Inflammatory macrophage treated with lipopolysaccharide for 4 hours (primary cell): ENCODE results near the gene GNG2.

Experiments used
- DNase-seq: peaks from one replicate; pipeline ENCODE4 v3.0.0-alpha.2; 2020

The GNG2 gene

GRCh38 chr14:52000019-52000582, 139.7 kb downstream of the GNG2 start:
- DNase-seq, result no peak

DNA sequence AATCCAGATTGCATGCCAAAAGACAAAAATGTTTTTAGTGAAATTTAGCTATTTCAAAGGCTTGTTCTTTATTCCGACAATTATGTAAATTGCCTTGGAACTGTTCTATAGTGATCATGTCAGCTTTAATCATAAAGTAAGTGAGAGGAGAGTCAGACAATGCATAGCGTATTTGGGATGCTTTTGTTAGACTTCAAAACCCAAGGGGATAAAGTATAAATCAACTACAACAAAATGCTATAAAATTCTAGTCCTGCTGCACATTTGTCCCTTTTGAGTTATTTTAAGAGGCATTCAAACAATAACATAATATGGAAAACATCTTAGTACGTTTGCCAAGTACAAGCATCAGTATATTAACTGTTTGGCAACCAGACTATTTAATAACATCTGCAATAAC, 140.3 kb downstream of the GNG2 start:
- DNase-seq, result no peak

DNA sequence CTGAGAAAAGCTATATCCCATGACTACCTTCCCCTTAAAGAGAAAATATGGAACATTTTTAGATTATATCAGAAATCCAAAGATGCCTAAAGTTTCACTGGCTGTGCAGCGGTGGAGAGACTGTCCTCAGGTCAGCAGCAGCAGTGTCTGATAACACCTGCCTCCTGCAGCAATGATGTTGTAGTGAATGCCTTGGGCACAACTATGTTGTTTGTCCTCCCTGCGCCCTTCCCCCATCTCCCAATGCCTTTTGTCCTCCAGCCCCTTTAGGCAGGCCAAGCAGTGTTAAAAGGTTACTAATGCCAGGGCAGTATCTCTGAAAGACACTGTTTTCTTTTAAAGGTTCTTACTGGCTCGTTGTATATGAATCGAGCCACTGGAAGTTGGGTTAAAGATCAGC, 142.1 kb downstream of the GNG2 start:
- DNase-seq, result no peak

- DNase-seq, result no peak
Observed at GRCh38 chr14:52003324-52003723, 142.9 kb downstream of the GNG2 start.

DNA sequence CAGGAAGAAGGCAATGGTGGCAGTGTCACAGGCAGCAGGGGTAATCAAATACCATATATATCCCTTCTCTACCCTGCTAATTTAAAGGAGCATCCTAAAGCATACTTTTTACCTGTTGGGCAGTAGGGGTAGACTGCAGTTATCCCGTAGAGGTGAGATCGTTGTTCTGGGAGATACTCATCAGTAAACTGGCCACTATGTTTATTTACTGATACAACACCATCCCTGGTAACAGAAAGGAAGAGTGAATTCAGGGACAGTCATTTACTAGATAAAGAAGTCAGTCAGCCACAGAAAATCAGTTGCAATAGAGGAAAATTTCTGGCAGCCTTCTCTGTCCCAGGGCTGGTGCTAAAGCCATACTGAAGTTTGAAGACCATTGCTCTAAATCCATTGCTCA, 145.2 kb downstream of the GNG2 start:
- no peak for DNase-seq

GRCh38 chr14:52006361-52006760, 145.9 kb downstream of the GNG2 start:
- DNase-seq, result no peak

GRCh38 chr14:52007211-52007610, 146.8 kb downstream of the GNG2 start:
- no peak for DNase-seq

DNA sequence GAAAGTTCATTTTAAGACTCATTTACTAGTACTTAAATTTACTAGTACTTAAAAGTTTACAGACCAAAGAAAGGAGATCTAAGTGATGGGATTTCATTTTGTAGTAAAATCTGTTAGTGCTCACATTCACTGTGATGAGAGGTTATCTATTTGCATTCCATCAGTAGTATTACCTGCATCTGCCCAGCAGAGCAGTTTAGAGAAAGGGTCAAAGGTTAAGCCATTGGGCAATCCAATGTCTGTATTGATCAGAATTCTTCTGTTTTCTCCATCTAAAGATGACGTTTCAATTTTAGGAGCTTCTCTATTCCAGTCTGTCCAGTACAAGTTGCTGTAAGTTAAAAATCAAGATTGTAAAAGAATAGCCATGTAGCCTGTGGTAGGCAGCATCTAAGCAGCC, 147.2 kb downstream of the GNG2 start:
- DNase-seq, result no peak

GRCh38 chr14:52008136-52008535, 147.7 kb downstream of the GNG2 start:
- DNase-seq, result no peak

- DNase-seq, result no peak
Observed at GRCh38 chr14:52010173-52010693, 149.8 kb downstream of the GNG2 start.

DNA sequence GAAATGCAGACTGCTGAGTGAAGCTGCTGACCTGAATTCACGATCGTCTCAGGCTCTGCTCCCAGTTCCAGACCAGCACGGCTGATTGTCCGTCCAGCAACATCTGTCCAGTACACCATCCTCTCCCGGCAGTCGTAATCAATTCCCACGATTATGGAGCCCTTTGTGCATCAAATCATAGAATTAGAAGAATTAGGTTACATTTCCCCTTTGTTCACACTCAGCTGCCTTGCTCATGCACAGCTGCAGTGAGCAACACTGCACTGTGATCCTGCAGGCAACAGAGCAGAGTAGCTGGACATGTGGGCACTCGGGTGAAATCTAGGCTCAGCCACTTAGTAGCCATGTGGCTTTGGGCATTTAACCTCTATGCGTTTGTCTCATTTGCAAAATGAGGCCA, 151.1 kb downstream of the GNG2 start:
- no peak for DNase-seq

DNA sequence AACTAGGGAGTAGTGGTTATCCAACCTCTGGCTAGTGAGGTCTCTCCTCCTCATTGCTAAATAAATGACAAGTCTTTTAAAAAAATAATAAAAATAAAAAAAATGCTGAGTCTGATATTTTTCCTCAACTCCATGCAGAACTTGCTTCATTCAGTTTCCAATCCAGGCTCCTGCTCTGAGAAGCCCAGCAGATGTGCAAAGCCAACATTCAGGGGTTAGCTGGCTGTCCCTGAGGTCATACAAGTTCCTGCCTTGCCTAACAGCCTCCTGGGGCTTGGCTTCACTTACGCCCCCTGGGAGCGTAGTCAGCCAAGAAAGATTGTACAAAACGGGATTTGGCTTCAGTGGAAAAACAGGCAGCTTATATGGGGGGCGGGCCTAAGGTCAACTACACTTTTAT, 152.2 kb downstream of the GNG2 start:
- DNase-seq, result peak; percentile 8

GRCh38 chr14:52013984-52014600, 153.7 kb downstream of the GNG2 start:
- DNase-seq, result no peak

DNA sequence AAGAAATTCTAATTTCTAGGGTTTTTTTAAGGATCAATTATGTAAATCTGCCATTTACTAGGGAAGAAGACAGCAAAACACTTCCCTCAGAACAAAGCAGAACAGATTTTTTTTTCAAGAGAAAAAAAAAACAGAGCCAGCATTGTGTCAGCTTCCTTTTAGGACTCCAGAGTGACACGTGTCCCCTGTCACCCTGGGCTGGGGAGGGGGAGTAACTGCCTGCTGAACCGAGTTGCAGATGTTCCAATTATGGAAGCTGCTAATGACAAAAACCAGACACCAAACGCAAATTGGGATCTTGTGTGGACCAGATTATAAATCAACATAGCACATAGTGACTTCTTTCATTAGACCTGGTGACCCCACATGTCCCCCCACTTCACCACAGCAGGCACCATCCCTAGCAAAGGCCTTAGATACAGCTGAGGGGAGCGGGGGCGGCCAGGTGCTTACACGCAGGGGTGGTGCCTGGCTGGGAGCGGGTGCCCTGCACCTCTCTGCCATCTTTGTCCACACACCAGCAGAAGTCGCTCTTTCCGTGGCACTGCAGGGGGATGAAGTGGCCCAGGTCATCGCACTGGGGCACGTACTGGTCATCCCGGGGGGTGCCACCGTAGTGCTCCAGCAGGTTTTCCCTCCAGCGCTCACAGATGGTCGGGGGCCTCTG, 154.3 kb downstream of the GNG2 start:
- DNase-seq, result no peak

DNA sequence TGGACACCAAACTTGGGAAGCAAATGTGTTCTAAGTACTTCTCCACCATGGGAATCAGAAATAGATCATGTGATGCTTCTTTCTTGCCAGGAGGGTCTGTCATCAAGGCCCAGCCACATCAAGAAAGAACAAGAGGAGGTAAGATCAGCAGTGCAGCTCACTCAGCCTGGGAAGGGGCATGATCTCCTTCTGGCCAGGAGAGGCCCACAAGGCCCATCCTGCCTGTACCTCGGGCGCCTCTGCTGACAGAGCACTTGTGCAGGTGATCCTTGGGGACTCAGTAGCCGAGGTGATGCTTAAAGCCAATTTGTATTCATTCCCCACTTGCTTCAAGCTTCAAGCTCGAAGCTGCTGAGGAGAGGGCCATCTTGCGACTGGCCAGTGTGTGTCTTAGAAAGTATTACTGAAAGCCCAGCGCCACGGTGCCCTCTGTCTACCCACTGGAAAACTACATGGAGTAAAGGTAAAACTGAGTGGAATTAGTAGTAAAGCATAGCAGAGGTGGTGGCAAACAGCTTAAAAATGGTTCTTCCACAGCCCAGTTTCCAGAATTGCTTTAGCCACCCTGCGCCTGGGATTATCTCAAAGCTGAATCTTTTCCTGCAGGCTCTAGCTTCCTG, 155.1 kb downstream of the GNG2 start:
- no peak for DNase-seq

DNA sequence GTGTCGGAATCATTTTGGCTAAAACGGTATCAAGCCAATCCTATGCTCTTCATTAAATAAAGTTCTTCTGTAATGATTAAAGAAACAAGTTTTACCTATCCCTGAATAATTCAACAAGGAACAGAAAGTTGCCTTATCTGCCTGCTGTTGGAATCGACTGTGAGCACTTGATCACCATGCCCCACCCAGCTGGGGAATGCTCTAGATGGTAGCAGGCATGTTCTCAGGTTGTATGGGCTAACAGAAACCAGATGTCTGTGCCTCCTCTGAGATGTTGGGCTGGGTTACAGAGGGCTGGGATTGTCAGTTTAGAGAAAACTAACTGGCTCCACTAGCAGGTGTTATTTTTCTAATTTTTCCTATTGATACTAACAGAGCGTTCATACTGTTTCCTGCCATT, 157.8 kb downstream of the GNG2 start:
- no peak for DNase-seq

GRCh38 chr14:52018970-52019369, 158.6 kb downstream of the GNG2 start:
- DNase-seq, result no peak
